Kidney glomerular epithelial cell (primary cell): ENCODE measurements around the gene PDLIM4.

Source experiments
- DNase-seq: peaks from one replicate; lab custom pipeline; 2025; lab: John Stamatoyannopoulos, UW

Gene PDLIM4

GRCh38 chr5:132253452-132254320, 3.8 kb upstream of the PDLIM4 start:
- no peak for DNase-seq

GRCh38 chr5:132254321-132254977, 3.0 kb upstream of the PDLIM4 start:
- no peak for DNase-seq

- no peak for DNase-seq
These were observed 1.3 kb upstream of the PDLIM4 start for GRCh38 chr5:132256086-132256782.

GRCh38 chr5:132256783-132257130, 739 bp upstream of the PDLIM4 start:
- DNase-seq = no peak

- DNase-seq = peak; percentile 25
These were observed 889 bp downstream of the PDLIM4 start for GRCh38 chr5:132258102-132259068.

GRCh38 chr5:132259069-132259851, 1.8 kb downstream of the PDLIM4 start:
- peak; percentile 59 for DNase-seq

GRCh38 chr5:132260051-132260450, 2.6 kb downstream of the PDLIM4 start:
- peak; percentile 67 for DNase-seq

GRCh38 chr5:132260714-132261551, 3.4 kb downstream of the PDLIM4 start:
- peak; percentile 97 for DNase-seq

GRCh38 chr5:132261881-132262845, 4.7 kb downstream of the PDLIM4 start:
- no peak for DNase-seq

- peak; percentile 54 for DNase-seq
These were observed 5.5 kb downstream of the PDLIM4 start for GRCh38 chr5:132262882-132263547.

GRCh38 chr5:132263548-132264261, 6.2 kb downstream of the PDLIM4 start:
- DNase-seq = peak; percentile 93

- DNase-seq = no peak
These were observed 7.2 kb downstream of the PDLIM4 start for GRCh38 chr5:132264546-132265335.

GRCh38 chr5:132265336-132266030, 8.0 kb downstream of the PDLIM4 start:
- DNase-seq = peak; percentile 92

GRCh38 chr5:132266031-132266835, 8.7 kb downstream of the PDLIM4 start:
- no peak for DNase-seq

- DNase-seq = no peak
These were observed 9.3 kb downstream of the PDLIM4 start for GRCh38 chr5:132266836-132267160.
